GM23248 (cell line): ENCODE data around the gene ADIPOQ. TPM values are rescaled to one million over a fixed set of nuclear protein-coding genes. Genes with fewer than 3 reads are reported as not detected.
"Not testable (repeated sequence)": the region's sequence is repeated elsewhere in the genome, so short reads cannot be mapped to it uniquely, and the experiment has no call there.

Experiments
- DNase-seq: peaks from one replicate; pipeline ENCODE4 v3.0.0-alpha.2; 2015
- H2AFZ ChIP-seq: fragments of 200-600 bp; sonication (generic); 2 replicates; pipeline ENCODE4 v1.6.1; 2016; ENCODE audit warnings: antibody characterized with exemption
- H3F3A ChIP-seq: fragments of 200-600 bp; sonication (generic); 2 replicates; pipeline ENCODE4 v1.6.1; 2016; ENCODE audit warnings: mild to moderate bottlenecking, antibody characterized with exemption, mixed run types; ENCODE audit not compliant: insufficient read depth
- H3K27ac ChIP-seq: fragments of 200-600 bp; sonication (generic); 2 replicates; pipeline ENCODE4 v1.5.1; 2016; ENCODE audit warnings: mild to moderate bottlenecking
- H3K27me3 ChIP-seq: fragments of 200-600 bp; sonication (generic); replicated peaks from 2 replicates; pipeline ENCODE4 v1.6.1; 2016; ENCODE audit warnings: mild to moderate bottlenecking; ENCODE audit not compliant: insufficient read depth
- H3K36me3 ChIP-seq: fragments of 200-600 bp; sonication (generic); 2 replicates; pipeline ENCODE4 v1.6.1; 2016; ENCODE audit warnings: low read depth, mild to moderate bottlenecking
- H3K4me1 ChIP-seq: fragments of 200-600 bp; sonication (generic); 2 replicates; pipeline ENCODE4 v1.6.1; 2016; ENCODE audit warnings: mild to moderate bottlenecking; ENCODE audit not compliant: insufficient read depth
- H3K4me2 ChIP-seq: fragments of 200-600 bp; sonication (generic); one replicate; pipeline ENCODE4 v1.6.1; 2016; ENCODE audit warnings: mild to moderate bottlenecking; ENCODE audit not compliant: unreplicated experiment
- H3K4me3 ChIP-seq: fragments of 200-600 bp; sonication (generic); 2 replicates; pipeline ENCODE4 v1.5.1; 2016; ENCODE audit warnings: mild to moderate bottlenecking
- H3K79me2 ChIP-seq: fragments of 200-600 bp; sonication (generic); 2 replicates; pipeline ENCODE4 v1.6.1; 2016; ENCODE audit warnings: mild to moderate bottlenecking; ENCODE audit not compliant: insufficient read depth
- H3K9ac ChIP-seq: fragments of 200-600 bp; sonication (generic); 2 replicates; pipeline ENCODE4 v1.6.1; 2016; ENCODE audit warnings: mild to moderate bottlenecking
- H3K9me2 ChIP-seq: fragments of 200-600 bp; sonication (generic); 2 replicates; pipeline ENCODE4 v1.6.1; 2016; ENCODE audit warnings: mixed run types, mild to moderate bottlenecking, moderate library complexity; ENCODE audit not compliant: insufficient read depth
- H3K9me3 ChIP-seq: fragments of 200-600 bp; sonication (generic); one replicate; pipeline ENCODE4 v1.6.1; 2017; ENCODE audit warnings: low read depth
- H4K20me1 ChIP-seq: fragments of 200-600 bp; sonication (generic); 2 replicates; pipeline ENCODE4 v1.6.0; 2016; ENCODE audit not compliant: insufficient read depth
- EZH2 ChIP-seq: fragments of 200-600 bp; sonication (generic); IDR thresholded peaks from 2 replicates; pipeline ENCODE4 v1.6.1; 2018; ENCODE audit warnings: antibody characterized with exemption, mild to moderate bottlenecking; ENCODE audit not compliant: insufficient read depth, poor library complexity, severe bottlenecking
- EZH2phosphoT487 ChIP-seq: fragments of 200-600 bp; sonication (generic); IDR thresholded peaks from 2 replicates; pipeline ENCODE4 v1.6.1; 2018; ENCODE audit warnings: antibody characterized with exemption, moderate library complexity, mild to moderate bottlenecking, low read depth; ENCODE audit not compliant: insufficient read depth
- WGBS, 2 experiments: methylation state at CpG; one replicate each; pipeline ENCODE4 v1.1.6; 2015 to 2017; ENCODE audit warnings: low lambda C conversion rate in 2 of 2, low coverage in 1 of 2; ENCODE audit errors: missing lambda C conversion rate in 2 of 2; 5-methylcytosine and 5-hydroxymethylcytosine counted together
- in situ Hi-C: fragments of 300-500 bp; cut with MboI; formaldehyde crosslinking; loops from 2 replicates; pipeline ENCODE4 v1.15.0; 2020
- polyA plus RNA-seq: library from polyadenylated mRNA; unstranded; fragments of >200 nt; fragmentation: Nextera tagmentation; extraction: Ambion mirVana; gene quantifications from 2 replicates; pipeline ENCODE4 v1.2.1, GENCODE V29; 2016
- total RNA-seq: library from RNA; depleted of rRNA; stranded (reverse); fragments of >200 nt; shearing (Covaris generic); gene quantifications from 2 replicates; pipeline ENCODE4 v1.2.3, GENCODE V29; 2014

The ADIPOQ gene
- total and polyA plus RNA-seq, 2 experiments from 2014 or later = not detected

DNA sequence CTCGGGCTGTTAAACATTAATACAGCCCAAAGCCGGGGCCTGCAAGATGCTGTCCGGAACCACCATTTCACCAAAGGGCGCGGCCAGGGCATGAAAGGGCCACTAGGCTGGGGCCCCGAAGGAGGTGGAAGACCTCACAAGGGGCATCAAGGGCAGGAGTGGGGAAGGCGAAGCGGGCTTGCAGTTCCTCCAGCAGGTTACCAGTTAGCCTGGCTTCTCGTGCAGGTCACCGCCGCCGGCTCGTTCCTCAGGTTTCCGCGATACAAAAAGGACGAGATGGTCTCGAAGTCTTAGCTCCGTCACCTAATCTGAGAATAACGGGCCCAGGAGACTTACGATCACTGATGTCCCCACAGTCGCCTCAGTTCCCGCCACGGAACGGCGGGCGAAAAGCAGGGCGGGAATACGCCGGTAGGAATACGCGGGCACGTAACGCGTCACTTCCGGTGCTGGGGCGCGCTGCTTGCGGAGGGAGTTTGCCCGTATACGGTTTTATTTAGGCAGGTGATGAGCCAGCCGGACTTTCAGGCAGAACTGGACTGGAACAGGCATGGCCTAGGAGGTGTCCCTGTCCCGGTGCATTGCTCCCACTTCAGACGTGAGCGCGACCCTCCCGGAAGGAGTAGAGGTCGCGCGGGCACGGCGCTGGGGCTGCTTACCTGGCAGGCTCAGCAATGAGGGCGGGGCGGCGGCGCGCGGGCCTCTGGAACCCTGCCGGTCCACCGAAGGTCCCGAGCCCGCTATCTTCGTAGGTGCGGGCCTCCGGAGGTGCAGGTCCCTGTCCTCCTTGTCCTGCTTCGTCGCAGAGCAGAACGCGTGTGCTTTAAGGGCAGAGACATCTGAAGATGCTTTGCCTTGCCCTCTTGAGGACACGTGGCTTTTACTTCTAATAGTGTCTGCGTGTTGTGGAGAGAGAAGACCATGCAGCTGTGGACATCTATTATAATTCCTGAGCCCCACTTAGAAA, 36.1 kb upstream of the ADIPOQ start, which contains the start of gene RFC4:
RFC4 (minus strand) TSS at position 394 of the 967 bp plus-strand sequence. CDS start 1,769 bp downstream, outside the sequence.
- Histone ChIP-seq H3K9me3 (no peaks in the 10 kb centered on the region), H3K36me3 (no peaks in the 10 kb centered on the region), H3K27ac (peak within 1 kb of the TSS; percentile 26), H3F3A (no peaks in the 10 kb centered on the region), H4K20me1 (no peaks in the 10 kb centered on the region), H3K79me2 (peaks cover 19% of the 10 kb centered on the region), H3K4me3 (peak within 1 kb of the TSS; percentile 96), H3K4me2 (peak within 1 kb of the TSS; percentile 95), H2AFZ (peak within 1 kb of the TSS; percentile 99), H3K27me3 (no peaks in the 10 kb centered on the region), H3K4me1 (peaks cover 10% of the 10 kb centered on the region), H3K9ac (peak within 1 kb of the TSS; percentile 87), H3K9me2 (no peaks in the 10 kb centered on the region)
- WGBS, 2 experiments = 3 to 4% methylated on average over 60 to 61 of the region's 70 CpGs
- in situ Hi-C loops = loop anchor here (25.0 kb wide), 1 partner anchor 819 kb away; no protein-coding TSS in a partner anchor
- DNase-seq = peak; percentile 83
- no peak for TF ChIP-seq EZH2
- no peak for TF ChIP-seq EZH2phosphoT487

DNA sequence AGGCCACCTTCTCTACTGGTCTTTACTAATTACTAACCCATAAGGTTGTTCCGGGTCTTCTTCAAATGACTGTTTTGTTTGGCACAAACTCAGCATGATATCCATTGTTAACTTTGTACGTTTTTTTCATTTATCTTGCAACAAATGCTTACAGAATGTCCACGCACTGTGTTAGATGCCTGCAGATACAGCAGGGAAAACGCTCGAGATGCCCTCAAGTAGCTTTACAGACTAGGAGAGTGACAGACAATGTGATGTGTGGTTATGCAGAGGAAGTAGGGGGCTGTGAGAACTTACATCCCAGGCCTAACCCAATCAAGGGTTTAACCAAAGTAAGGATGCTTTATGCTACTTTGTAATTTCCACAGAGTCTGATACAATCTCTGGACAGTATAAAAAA, 35.3 kb upstream of the ADIPOQ start:
- H3K4me3 ChIP-seq = peak overlapping the region; percentile 96; the same call in 1 of the 2 replicates
- H4K20me1 ChIP-seq = no peaks in the 10 kb centered on the region
- no peaks in the 10 kb centered on the region for H3F3A ChIP-seq
- no peaks in the 10 kb centered on the region for H3K27me3 ChIP-seq
- DNase-seq = no peak
- peaks cover 19% of the 10 kb centered on the region for H3K79me2 ChIP-seq
- H3K36me3 ChIP-seq = no peaks in the 10 kb centered on the region
- no peaks in the 10 kb centered on the region for H3K9me3 ChIP-seq
- H3K4me1 ChIP-seq = peaks cover 10% of the 10 kb centered on the region
- WGBS, 2 experiments = 74% methylated on average over 5 of the region's 5 CpGs
- H2AFZ ChIP-seq = peak overlapping the region; percentile 99
- peak overlapping the region; percentile 95 for H3K4me2 ChIP-seq
- H3K9me2 ChIP-seq = no peaks in the 10 kb centered on the region
- in situ Hi-C loops = loop anchor here (25.0 kb wide), 1 partner anchor 820 kb away; no protein-coding TSS in a partner anchor
- H3K9ac ChIP-seq = peak overlapping the region; percentile 87
- no peak for TF ChIP-seq EZH2phosphoT487
- TF ChIP-seq EZH2 = no peak
- no peak overlapping the region for H3K27ac ChIP-seq

DNA sequence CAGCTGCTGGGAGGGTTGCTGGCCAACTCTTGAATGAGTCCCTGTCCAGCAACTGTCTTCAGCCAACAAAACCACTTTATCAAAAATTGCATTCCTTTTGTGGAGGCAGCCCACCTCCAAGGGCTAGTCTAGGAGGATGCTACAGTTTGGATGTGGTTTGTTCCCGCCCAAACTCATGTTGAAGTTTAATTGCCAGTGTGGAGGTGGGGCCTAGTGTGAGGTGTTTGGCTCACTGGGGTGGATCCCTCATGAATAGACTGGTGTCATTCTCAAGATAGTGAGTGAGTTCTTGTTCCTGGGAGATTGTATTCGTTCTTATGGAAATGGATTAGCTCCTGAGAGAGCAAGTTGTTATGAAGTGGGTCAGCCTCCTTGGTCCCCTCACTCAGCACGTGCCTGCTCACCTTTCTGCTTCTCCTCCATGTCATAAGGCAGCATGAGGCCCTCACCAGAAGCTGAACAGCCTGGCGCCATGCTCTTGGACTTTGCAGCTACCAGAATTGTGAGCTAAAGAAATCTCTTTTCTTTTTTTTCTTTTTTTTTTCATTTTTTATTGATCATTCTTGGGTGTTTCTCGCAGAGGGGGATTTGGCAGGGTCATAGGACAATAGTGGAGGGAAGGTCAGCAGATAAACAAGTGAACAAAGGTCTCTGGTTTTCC, 32.0 kb upstream of the ADIPOQ start:
- Histone ChIP-seq H3K4me1 (peaks cover 7% of the 10 kb centered on the region), H3F3A (no peaks in the 10 kb centered on the region), H4K20me1 (no peaks in the 10 kb centered on the region), H3K4me3 (no peak overlapping the region), H3K9me3 (no peaks in the 10 kb centered on the region), H3K27me3 (no peaks in the 10 kb centered on the region), H3K4me2 (no peak overlapping the region), H3K36me3 (no peaks in the 10 kb centered on the region), H3K9me2 (no peaks in the 10 kb centered on the region), H3K79me2 (peaks cover 8% of the 10 kb centered on the region), H2AFZ (no peak overlapping the region), H3K27ac (no peak overlapping the region), H3K9ac (no peak overlapping the region)
- WGBS, 2 experiments = 69 to 74% methylated on average over 4 to 5 of the region's 5 CpGs
- in situ Hi-C loops = loop anchor here (10.0 to 25.0 kb wide), 2 partner anchors 196 to 823 kb away; partner anchors contain the start of gene AHSG
- TF ChIP-seq EZH2phosphoT487 (no peak), EZH2 (no peak)
- DNase-seq = no peak

DNA sequence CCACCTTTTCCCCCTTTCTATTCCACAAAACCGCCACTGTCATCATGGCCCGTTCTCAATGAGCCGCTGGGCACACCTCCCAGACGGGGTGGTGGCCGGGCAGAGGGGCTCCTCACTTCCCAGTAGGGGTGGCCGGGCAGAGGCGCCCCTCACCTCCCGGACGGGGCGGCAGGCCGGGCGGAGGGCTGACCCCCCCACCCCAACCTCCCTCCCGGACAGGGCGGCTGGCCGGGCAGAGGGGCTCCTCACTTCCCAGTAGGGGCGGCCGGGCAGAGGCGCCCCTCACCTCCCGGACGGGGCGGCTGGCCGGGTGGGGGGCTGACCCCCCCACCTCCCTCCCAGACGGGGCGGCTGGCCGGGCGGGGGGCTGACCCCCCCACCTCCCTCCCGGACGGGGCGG, 31.2 kb upstream of the ADIPOQ start:
- not testable (repeated sequence) for H3K4me3 ChIP-seq, H3K9me3 ChIP-seq, H3K9ac ChIP-seq, H3K36me3 ChIP-seq, H4K20me1 ChIP-seq, H3K9me2 ChIP-seq, H3K4me2 ChIP-seq, H3F3A ChIP-seq, H3K79me2 ChIP-seq, H3K4me1 ChIP-seq, H3K27me3 ChIP-seq, H3K27ac ChIP-seq, DNase-seq, H2AFZ ChIP-seq
- 74 to 88% methylated on average over 8 to 21 of the region's 29 CpGs for WGBS, 2 experiments
- in situ Hi-C loops = loop anchor here (10.0 to 25.0 kb wide), 2 partner anchors 197 to 824 kb away; partner anchors contain the start of gene AHSG
